H9 (cell line): ENCODE results near the gene VEZF1. TPM values are rescaled to one million over a fixed set of nuclear protein-coding genes. Genes with fewer than 3 reads are reported as not detected.
"Not testable (repeated sequence)": the region's sequence is repeated elsewhere in the genome, so short reads cannot be mapped to it uniquely, and the experiment has no call there.

Experiments
- DNase-seq: peaks from one replicate; pipeline ENCODE4 v3.0.0-alpha.2; 2017
- H2AFZ ChIP-seq: one replicate; pipeline ENCODE4 v1.6.1; 2013; ENCODE audit warnings: mild to moderate bottlenecking, low read length, control low read depth, moderate library complexity
- H2AK5ac ChIP-seq: 2 replicates; pipeline ENCODE4 v1.6.1; 2013; ENCODE audit warnings: low read length, control low read depth, mixed read lengths; ENCODE audit not compliant: insufficient read length
- H2BK120ac ChIP-seq: one replicate; pipeline ENCODE4 v1.6.1; 2013; ENCODE audit warnings: low read depth, mild to moderate bottlenecking, low read length, control low read depth, inconsistent platforms; ENCODE audit not compliant: poor library complexity, severe bottlenecking
- H2BK12ac ChIP-seq: 2 replicates; pipeline ENCODE4 v1.6.1; 2013; ENCODE audit warnings: low read length, control low read depth, mixed read lengths, low read depth; ENCODE audit not compliant: insufficient read length
- H2BK15ac ChIP-seq: 2 replicates; pipeline ENCODE4 v1.6.1; 2013; ENCODE audit warnings: low read depth, low read length, control low read depth
- H2BK20ac ChIP-seq: one replicate; pipeline ENCODE4 v1.6.1; 2013; ENCODE audit warnings: low read depth, mild to moderate bottlenecking, low read length, control low read depth, inconsistent platforms; ENCODE audit not compliant: poor library complexity, severe bottlenecking
- H2BK5ac ChIP-seq: 2 replicates; pipeline ENCODE4 v1.6.1; 2013; ENCODE audit warnings: low read length, control low read depth, mixed read lengths; ENCODE audit not compliant: insufficient read length
- H3K14ac ChIP-seq: 2 replicates; pipeline ENCODE4 v1.6.1; 2013; ENCODE audit warnings: low read length, control low read depth; ENCODE audit not compliant: insufficient read depth
- H3K18ac ChIP-seq: 2 replicates; pipeline ENCODE4 v1.6.1; 2013; ENCODE audit warnings: low read depth, mild to moderate bottlenecking, mixed read lengths, low read length, control low read depth; ENCODE audit not compliant: insufficient read length
- H3K23ac ChIP-seq: 2 replicates; pipeline ENCODE4 v1.6.1; 2013; ENCODE audit warnings: low read length, control low read depth, mixed read lengths, low read depth; ENCODE audit not compliant: insufficient read length
- H3K23me2 ChIP-seq: 2 replicates; pipeline ENCODE4 v1.6.1; 2013; ENCODE audit warnings: low read depth, mild to moderate bottlenecking, mixed read lengths, low read length, control low read depth; ENCODE audit not compliant: insufficient read length, poor library complexity, severe bottlenecking
- H3K27ac ChIP-seq: 2 replicates; pipeline ENCODE4 v1.5.1; 2013; ENCODE audit warnings: low read length, control low read depth, mixed read lengths, low read depth; ENCODE audit not compliant: insufficient read length
- H3K27me3 ChIP-seq: 2 replicates; pipeline ENCODE4 v1.6.1; 2013; ENCODE audit warnings: low read length, control low read depth, inconsistent platforms; ENCODE audit not compliant: insufficient read depth
- H3K4ac ChIP-seq: 2 replicates; pipeline ENCODE4 v1.6.1; 2013; ENCODE audit warnings: low read depth, mild to moderate bottlenecking, control low read depth, inconsistent platforms, low read length, moderate library complexity
- H3K4me1 ChIP-seq: 2 replicates; pipeline ENCODE4 v1.6.1; 2013; ENCODE audit warnings: low read length, control low read depth, inconsistent platforms; ENCODE audit not compliant: insufficient read depth
- H3K4me2 ChIP-seq: 2 replicates; pipeline ENCODE4 v1.6.1; 2013; ENCODE audit warnings: low read length, control low read depth, mixed read lengths; ENCODE audit not compliant: insufficient read length, insufficient read depth
- H3K56ac ChIP-seq: 2 replicates; pipeline ENCODE4 v1.6.1; 2013; ENCODE audit warnings: low read depth, mild to moderate bottlenecking, mixed read lengths, low read length, control low read depth; ENCODE audit not compliant: insufficient read length
- H3K79me1 ChIP-seq: 2 replicates; pipeline ENCODE4 v1.6.1; 2013; ENCODE audit warnings: low read depth, mild to moderate bottlenecking, moderate library complexity, low read length, control low read depth, inconsistent platforms; ENCODE audit not compliant: insufficient read depth, poor library complexity, severe bottlenecking
- H3K79me2 ChIP-seq: 2 replicates; pipeline ENCODE4 v1.6.1; 2013; ENCODE audit warnings: low read length, control low read depth, inconsistent platforms; ENCODE audit not compliant: insufficient read depth
- H3K9ac ChIP-seq: 2 replicates; pipeline ENCODE4 v1.6.1; 2013; ENCODE audit warnings: low read length, control low read depth, mixed read lengths; ENCODE audit not compliant: insufficient read length; ENCODE audit errors: extremely low read depth
- H3K9me3 ChIP-seq: one replicate; pipeline ENCODE4 v1.6.1; 2013; ENCODE audit warnings: low read depth, low read length, inconsistent platforms; ENCODE audit not compliant: control insufficient read depth
- H3T11ph ChIP-seq: one replicate; pipeline ENCODE4 v1.6.1; 2013; ENCODE audit warnings: mild to moderate bottlenecking, low read length, control low read depth, inconsistent platforms
- H4K20me1 ChIP-seq: one replicate; pipeline ENCODE4 v1.6.1; 2013; ENCODE audit not compliant: control insufficient read depth, insufficient read length, insufficient read depth
- H4K5ac ChIP-seq: 2 replicates; pipeline ENCODE4 v1.6.1; 2013; ENCODE audit warnings: low read depth, mild to moderate bottlenecking, mixed read lengths, low read length, control low read depth; ENCODE audit not compliant: insufficient read length
- H4K8ac ChIP-seq: replicated peaks from 2 replicates; pipeline ENCODE4 v1.6.1; 2013; ENCODE audit warnings: low read length, control low read depth, mixed read lengths, low read depth; ENCODE audit not compliant: insufficient read length
- H4K91ac ChIP-seq: 2 replicates; pipeline ENCODE4 v1.6.1; 2013; ENCODE audit warnings: low read depth, mild to moderate bottlenecking, moderate library complexity, mixed read lengths, low read length, control low read depth; ENCODE audit not compliant: insufficient read length
- H3K27ac Mint-ChIP-seq, 3 experiments: 2 replicates in 2 of 3; 3 replicates in 1 of 3; pipeline ENCODE4 v1.8.0; 2020 to 2021; ENCODE audit warnings: mixed read lengths in 3 of 3, mild to moderate bottlenecking in 1 of 3, moderate library complexity in 1 of 3
- H3K27me3 Mint-ChIP-seq: 2 replicates; pipeline ENCODE4 v1.8.0; 2021; ENCODE audit warnings: low read depth, mild to moderate bottlenecking, moderate library complexity, mixed read lengths
- H3K36me3 Mint-ChIP-seq, 3 experiments: 2 replicates in 2 of 3; 3 replicates in 1 of 3; pipeline ENCODE4 v1.8.0; 2020 to 2021; ENCODE audit warnings: low read depth in 3 of 3, mixed read lengths in 3 of 3; ENCODE audit not compliant: insufficient read depth in 1 of 3
- H3K4me1 Mint-ChIP-seq, 2 experiments: 2 replicates each; pipeline ENCODE4 v1.8.0; 2020; ENCODE audit warnings: mixed read lengths in 2 of 2
- H3K4me3 Mint-ChIP-seq, 2 experiments: 2 replicates in 1 of 2; 3 replicates in 1 of 2; pipeline ENCODE4 v1.8.0; 2020 to 2021; ENCODE audit warnings: mild to moderate bottlenecking in 2 of 2, mixed read lengths in 2 of 2, moderate library complexity in 1 of 2
- H3K9me3 Mint-ChIP-seq, 2 experiments: 2 replicates in 1 of 2; 3 replicates in 1 of 2; pipeline ENCODE4 v1.8.0; 2020; ENCODE audit warnings: mild to moderate bottlenecking in 2 of 2, mixed read lengths in 2 of 2, moderate library complexity in 1 of 2
- WGBS: extraction: QIAGEN DNeasy Blood & Tissue Kit; methylation state at CpG from one replicate; pipeline ENCODE4 v1.1.7; 2013; ENCODE audit warnings: missing lambda C conversion rate, low lambda C conversion rate, mixed read lengths; ENCODE audit not compliant: insufficient read length; ENCODE audit errors: extremely low coverage; 5-methylcytosine and 5-hydroxymethylcytosine counted together
- total RNA-seq: library from RNA; stranded (reverse); gene quantifications from 2 replicates; pipeline ENCODE4 v1.2.1, GENCODE V29; 2021
- TF ChIP-seq, protein P1 (sequence below): fragments of 200-600 bp; sonication (generic); conservative IDR thresholded peaks from 3 replicates; pipeline ENCODE4 v1.8.0; 2021; ENCODE audit warnings: antibody characterized with exemption, mild to moderate bottlenecking

Gene VEZF1
- total RNA-seq, 1 experiment from 2014 or later = 58.1 TPM

DNA sequence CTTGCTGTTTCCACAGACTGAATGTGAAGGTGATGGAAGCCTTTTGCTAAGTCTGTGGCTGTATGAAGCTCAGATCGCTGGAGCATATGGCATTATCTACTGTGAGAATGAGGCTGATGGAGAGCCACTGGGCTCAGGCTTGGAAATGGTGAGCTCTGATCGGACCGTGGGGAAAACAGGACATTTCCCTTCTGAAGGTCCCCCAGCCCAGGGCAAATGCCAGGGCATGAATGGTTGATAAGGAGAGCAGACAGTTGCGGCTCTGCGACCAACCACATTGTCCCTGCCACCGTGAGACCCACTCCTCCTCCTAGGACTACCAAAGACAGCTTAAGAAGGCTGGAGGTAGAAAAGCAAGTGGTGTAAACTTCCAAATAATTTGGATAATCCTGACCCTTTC, 28.1 kb downstream of the VEZF1 start:
- no peak overlapping the region; a peak in 1 of 7 replicates for H3K27ac Mint-ChIP-seq
- Histone ChIP-seq H3K9ac (no peak overlapping the region), H3K18ac (no peak overlapping the region), H2BK15ac (no peak overlapping the region), H4K91ac (no peak overlapping the region), H3K4me1 (no peaks in the 10 kb centered on the region), H3K27me3 (peaks cover 6% of the 10 kb centered on the region), H2BK20ac (no peak overlapping the region), H3K23ac (no peak overlapping the region), H3K56ac (no peak overlapping the region), H3K79me1 (no peaks in the 10 kb centered on the region), H2BK12ac (no peak overlapping the region), H4K8ac (no peak overlapping the region), H4K20me1 (no peaks in the 10 kb centered on the region), H4K5ac (no peak overlapping the region), H3K4ac (no peak overlapping the region), H3K4me2 (no peak overlapping the region), H3K14ac (no peak overlapping the region), H2AFZ (no peak overlapping the region), H3K23me2 (peaks cover 12% of the 10 kb centered on the region), H3T11ph (no peak overlapping the region), H3K79me2 (no peaks in the 10 kb centered on the region), H2BK5ac (no peak overlapping the region), H3K9me3 (no peaks in the 10 kb centered on the region), H2BK120ac (no peak overlapping the region), H2AK5ac (no peak overlapping the region), H3K27ac (no peak overlapping the region)
- TF ChIP-seq, protein P1, sequence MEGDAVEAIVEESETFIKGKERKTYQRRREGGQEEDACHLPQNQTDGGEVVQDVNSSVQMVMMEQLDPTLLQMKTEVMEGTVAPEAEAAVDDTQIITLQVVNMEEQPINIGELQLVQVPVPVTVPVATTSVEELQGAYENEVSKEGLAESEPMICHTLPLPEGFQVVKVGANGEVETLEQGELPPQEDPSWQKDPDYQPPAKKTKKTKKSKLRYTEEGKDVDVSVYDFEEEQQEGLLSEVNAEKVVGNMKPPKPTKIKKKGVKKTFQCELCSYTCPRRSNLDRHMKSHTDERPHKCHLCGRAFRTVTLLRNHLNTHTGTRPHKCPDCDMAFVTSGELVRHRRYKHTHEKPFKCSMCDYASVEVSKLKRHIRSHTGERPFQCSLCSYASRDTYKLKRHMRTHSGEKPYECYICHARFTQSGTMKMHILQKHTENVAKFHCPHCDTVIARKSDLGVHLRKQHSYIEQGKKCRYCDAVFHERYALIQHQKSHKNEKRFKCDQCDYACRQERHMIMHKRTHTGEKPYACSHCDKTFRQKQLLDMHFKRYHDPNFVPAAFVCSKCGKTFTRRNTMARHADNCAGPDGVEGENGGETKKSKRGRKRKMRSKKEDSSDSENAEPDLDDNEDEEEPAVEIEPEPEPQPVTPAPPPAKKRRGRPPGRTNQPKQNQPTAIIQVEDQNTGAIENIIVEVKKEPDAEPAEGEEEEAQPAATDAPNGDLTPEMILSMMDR = no peak
- no peaks in the 10 kb centered on the region for H3K36me3 Mint-ChIP-seq
- peaks cover 20 to 24% of the 10 kb centered on the region in 2 experiments for H3K4me1 Mint-ChIP-seq
- H3K4me3 Mint-ChIP-seq = no peak overlapping the region
- DNase-seq = no peak
- H3K27me3 Mint-ChIP-seq = peaks cover 47% of the 10 kb centered on the region
- no peaks in the 10 kb centered on the region for H3K9me3 Mint-ChIP-seq
- WGBS = no CpG with 5 or more reads among the region's 6 CpGs

DNA sequence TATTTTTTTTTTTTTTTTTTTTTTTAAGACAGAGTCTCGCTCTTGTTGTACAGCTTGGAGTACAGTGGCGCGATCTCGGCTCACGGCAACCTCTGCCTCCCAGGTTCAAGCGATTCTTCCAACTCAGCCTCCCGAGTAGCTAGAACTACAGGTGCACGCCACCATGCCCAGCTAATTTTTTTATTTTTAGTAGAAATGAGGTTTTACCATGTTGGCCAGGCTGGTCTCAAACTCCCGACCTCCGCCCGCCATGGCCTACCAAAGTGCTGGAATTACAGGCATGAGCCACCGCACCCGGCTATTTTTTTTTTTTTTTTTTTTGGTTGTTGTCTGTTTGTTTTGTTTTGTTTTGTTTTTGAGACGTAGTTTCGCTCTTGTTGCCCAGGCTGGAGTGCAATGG, 29.7 kb downstream of the VEZF1 start:
- WGBS = no CpG with 5 or more reads among the region's 15 CpGs
- H3K79me1 ChIP-seq, H3K56ac ChIP-seq, H4K5ac ChIP-seq, H3K9ac ChIP-seq, H3K4ac ChIP-seq, H3K23ac ChIP-seq, H3K79me2 ChIP-seq, H2AFZ ChIP-seq, H3T11ph ChIP-seq, H4K8ac ChIP-seq, H3K9me3 ChIP-seq, H3K18ac ChIP-seq, H2BK12ac ChIP-seq, H3K4me2 ChIP-seq, H2BK5ac ChIP-seq, H3K14ac ChIP-seq, H3K27ac Mint-ChIP-seq, H3K27ac ChIP-seq, H2BK15ac ChIP-seq, H2AK5ac ChIP-seq, H3K27me3 ChIP-seq, H2BK120ac ChIP-seq, H3K4me3 Mint-ChIP-seq, H3K4me1 ChIP-seq, H2BK20ac ChIP-seq, H4K20me1 ChIP-seq, H3K9me3 Mint-ChIP-seq, DNase-seq, H4K91ac ChIP-seq, H3K36me3 Mint-ChIP-seq: not testable (repeated sequence)
- Mint-ChIP-seq H3K4me1 (peaks cover 29 to 31% of the 10 kb centered on the region in 2 experiments), H3K27me3 (peaks cover 57% of the 10 kb centered on the region)
- peaks cover 22% of the 10 kb centered on the region for H3K23me2 ChIP-seq
